Measurements from ENCODE around the gene N4BP2L2. TPM values are rescaled to one million over a fixed set of nuclear protein-coding genes. Genes with fewer than 3 reads are reported as not detected.
A peak's percentile ranks its signal among the peaks of the same experiment; 100 is the strongest.

N4BP2L2 gene
- total RNA-seq, 4 donors from 2014 or later = 139 to 282 (median 229) TPM

- H3K27me3 ChIP-seq = no peaks in the 10 kb centered on the region
- H3K36me3 ChIP-seq = peaks cover 0 to 12% (median 0%) of the 10 kb centered on the region in 3 donors
- H3K27ac ChIP-seq = no peak overlapping the region
- no peak for TF ChIP-seq CTCF (IDR thresholded peaks at IDR 0.05)
- TF ChIP-seq POLR2A (IDR thresholded peaks at IDR 0.05) = no peak
- no peak for TF ChIP-seq EP300 (IDR thresholded peaks at IDR 0.05)
- H3K4me1 ChIP-seq = no peaks in the 10 kb centered on the region
- H3K4me3 ChIP-seq = no peak overlapping the region
- no peak for DNase-seq (ENCODE audit: low spot score in 2 of 2)
- H3K9me3 ChIP-seq = no peaks in the 10 kb centered on the region
- WGBS, 2 donors = 94 to 95% methylated on average over 3 of the region's 3 CpGs
Observed at GRCh38 chr13:32446220-32446619, 92.4 kb downstream of the N4BP2L2 start.

- Histone ChIP-seq H3K36me3 (peaks cover 0 to 6% (median 0%) of the 10 kb centered on the region in 3 donors), H3K4me1 (no peaks in the 10 kb centered on the region), H3K27me3 (no peaks in the 10 kb centered on the region), H3K4me3 (no peak overlapping the region), H3K9me3 (no peaks in the 10 kb centered on the region), H3K27ac (no peak overlapping the region)
- TF ChIP-seq POLR2A (IDR thresholded peaks at IDR 0.05) = no peak
- DNase-seq (ENCODE audit: low spot score in 2 of 2) = no peak
- WGBS, 2 donors = 73 to 78% methylated on average over 2 of the region's 2 CpGs
Observed at GRCh38 chr13:32445461-32445860, 93.1 kb downstream of the N4BP2L2 start.

- Histone ChIP-seq H3K4me3 (no peak overlapping the region), H3K9me3 (no peaks in the 10 kb centered on the region), H3K27me3 (no peaks in the 10 kb centered on the region), H3K27ac (no peak overlapping the region), H3K4me1 (no peaks in the 10 kb centered on the region), H3K36me3 (peaks cover 0 to 11% (median 0%) of the 10 kb centered on the region in 3 donors)
- TF ChIP-seq CTCF (IDR thresholded peaks at IDR 0.05) = peak in 2 of 5 experiments; percentile 16 to 21
- no peak for TF ChIP-seq EP300 (IDR thresholded peaks at IDR 0.05)
- 49% methylated on average over 2 of the region's 2 CpGs for WGBS, 2 donors
- DNase-seq (ENCODE audit: low spot score in 2 of 2) = peak in 1 of 2 donors; percentile 19
Observed at GRCh38 chr13:32443111-32443510, 95.5 kb downstream of the N4BP2L2 start.

GRCh38 chr13:32438871-32439270 lies 99.7 kb downstream of the N4BP2L2 start:
- Histone ChIP-seq H3K36me3 (peaks cover 0 to 38% (median 0%) of the 10 kb centered on the region in 3 donors), H3K4me3 (no peak overlapping the region), H3K27me3 (no peaks in the 10 kb centered on the region), H3K27ac (no peak overlapping the region), H3K9me3 (no peaks in the 10 kb centered on the region), H3K4me1 (no peaks in the 10 kb centered on the region)
- no peak for TF ChIP-seq CTCF (IDR thresholded peaks at IDR 0.05)
- no peak for TF ChIP-seq EP300 (IDR thresholded peaks at IDR 0.05)
- no peak for TF ChIP-seq POLR2A (IDR thresholded peaks at IDR 0.05)
- WGBS, 2 donors = 87 to 88% methylated on average over 4 of the region's 4 CpGs
- no peak for DNase-seq (ENCODE audit: low spot score in 2 of 2)

GRCh38 chr13:32432856-32433255 lies 105.7 kb downstream of the N4BP2L2 start:
- peaks cover 0 to 34% (median 0%) of the 10 kb centered on the region in 3 donors for H3K36me3 ChIP-seq
- DNase-seq (ENCODE audit: low spot score in 2 of 2) = no peak

More at GRCh38 chr13:32432856-32433255, 105.7 kb downstream of the N4BP2L2 start:
- WGBS, 2 donors = 91 to 94% methylated on average over 3 of the region's 3 CpGs
- H3K4me3 ChIP-seq = no peak overlapping the region
- no peak overlapping the region for H3K27ac ChIP-seq
- no peaks in the 10 kb centered on the region for H3K9me3 ChIP-seq
- no peaks in the 10 kb centered on the region for H3K27me3 ChIP-seq
- no peak for TF ChIP-seq EP300 (IDR thresholded peaks at IDR 0.05)
- TF ChIP-seq CTCF (IDR thresholded peaks at IDR 0.05) = no peak
- TF ChIP-seq POLR2A (IDR thresholded peaks at IDR 0.05) = no peak
- peaks cover 0 to 11% (median 9%) of the 10 kb centered on the region in 4 donors for H3K4me1 ChIP-seq
